Activated CD8-positive, alpha-beta T cell treated with anti-CD3 and anti-CD28 coated beads for 36 hours (primary cell): ENCODE results near the gene CAMTA1. TPM values are rescaled to one million over a fixed set of nuclear protein-coding genes. Genes with fewer than 3 reads are reported as not detected.

Experiments
- ATAC-seq: fragments of 200-7000 bp; cut with Tn5 transposase; one replicate; pipeline ENCODE4 v1.10.0; 2021; ENCODE audit warnings: mild to moderate bottlenecking, moderate library complexity
- CTCF ChIA-PET: fragments of 350-600 bp; sonication (Branson Sonifier 250); formaldehyde crosslinking; loops from one replicate; lab custom pipeline; 2021; ENCODE audit warnings: antibody characterized with exemption; lab: Charles Lee
- POLR2A ChIA-PET: fragments of 350-600 bp; sonication (Branson Sonifier 250); formaldehyde crosslinking; loops from one replicate; lab custom pipeline; 2021; ENCODE audit warnings: antibody characterized with exemption; lab: Charles Lee
- DNase-seq: peaks from one replicate; pipeline ENCODE4 v3.0.0-alpha.2; 2020
- H3K27ac Mint-ChIP-seq: one replicate; pipeline ENCODE4 v1.8.0; 2021; ENCODE audit warnings: mild to moderate bottlenecking, mixed read lengths
- H3K27me3 Mint-ChIP-seq: one replicate; pipeline ENCODE4 v1.8.0; 2021; ENCODE audit warnings: mixed read lengths
- H3K36me3 Mint-ChIP-seq: one replicate; pipeline ENCODE4 v1.8.0; 2021; ENCODE audit warnings: low read depth, mixed read lengths
- H3K4me1 Mint-ChIP-seq: one replicate; pipeline ENCODE4 v1.8.0; 2021; ENCODE audit warnings: low read depth, mixed read lengths
- H3K4me3 Mint-ChIP-seq: one replicate; pipeline ENCODE4 v1.8.0; 2021; ENCODE audit warnings: mild to moderate bottlenecking, moderate library complexity, mixed read lengths
- H3K9me3 Mint-ChIP-seq: one replicate; pipeline ENCODE4 v1.8.0; 2021; ENCODE audit warnings: mixed read lengths
- CTCF ChIP-seq: fragments of 200-600 bp; IDR thresholded peaks from one replicate; pipeline ENCODE4 v1.8.0; 2022; ENCODE audit warnings: antibody characterized with exemption, mild to moderate bottlenecking
- intact Hi-C: fragments of 100-400 bp; cut with micrococcal nuclease; formaldehyde crosslinking; loops from one replicate; pipeline ENCODE4 v1.10.0; 2022
- total RNA-seq, 2 experiments: library from RNA; stranded (reverse); gene quantifications; one replicate each; pipeline ENCODE4 v1.2.3, GENCODE V29; 2021

Gene CAMTA1
- total RNA-seq, 2 experiments from 2014 or later: 67.7 to 70.9 TPM

DNA sequence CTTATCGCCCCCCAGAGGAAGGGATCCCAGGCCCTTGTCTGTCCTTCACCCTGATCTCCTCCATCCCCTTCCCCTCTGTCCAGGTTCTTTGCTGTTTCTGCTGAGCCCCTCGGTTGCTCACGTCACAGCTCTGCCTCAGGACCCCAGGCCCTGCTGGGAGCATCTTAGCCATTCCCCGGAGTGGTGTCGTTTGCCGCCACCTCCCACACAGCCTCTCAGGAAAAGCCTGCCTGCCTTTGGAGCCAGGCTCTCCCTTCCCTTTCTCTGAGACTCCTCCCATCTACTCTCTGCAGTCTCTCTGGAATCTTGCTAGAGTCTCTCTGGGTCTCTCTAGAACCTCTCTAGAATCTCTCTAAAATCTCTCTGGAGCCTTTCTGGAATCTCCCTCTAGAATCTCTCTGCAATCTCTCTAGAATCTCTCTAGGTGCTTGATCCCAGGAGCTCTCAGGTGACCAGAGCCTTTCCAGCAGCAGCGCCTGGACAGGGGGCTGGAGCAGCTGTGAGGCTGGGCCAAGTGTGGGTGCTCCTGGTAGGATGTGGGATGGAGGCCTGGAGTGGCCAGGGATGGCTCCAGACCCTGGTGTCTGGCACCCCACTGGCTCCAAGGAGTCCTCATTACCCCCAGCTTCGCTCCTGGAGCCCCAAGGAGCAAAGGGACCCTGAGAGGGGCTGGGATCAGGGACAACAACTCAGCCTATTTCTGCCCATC is 702.7 kb downstream of the CAMTA1 start:
- intact Hi-C loops: no loop called here
- CTCF ChIA-PET: no interaction called here
- POLR2A ChIA-PET: no interaction called here

GRCh38 chr1:7488475-7488842 is 703.2 kb downstream of the CAMTA1 start:
- ATAC-seq: no peak
- intact Hi-C loops: no loop called here
- ChIA-PET POLR2A (no interaction called here), CTCF (no interaction called here)
- Mint-ChIP-seq H3K36me3 (no peaks in the 10 kb centered on the region), H3K4me1 (no peaks in the 10 kb centered on the region), H3K27ac (no peak overlapping the region), H3K9me3 (peaks cover 7% of the 10 kb centered on the region), H3K27me3 (no peaks in the 10 kb centered on the region), H3K4me3 (no peak overlapping the region)
- TF ChIP-seq CTCF: no peak
- DNase-seq: no peak

More for the DNA sequence above, 702.7 kb downstream of the CAMTA1 start:
- Mint-ChIP-seq H3K4me3 (no peak overlapping the region), H3K27me3 (peaks cover 1% of the 10 kb centered on the region), H3K9me3 (peaks cover 3% of the 10 kb centered on the region), H3K36me3 (no peaks in the 10 kb centered on the region), H3K4me1 (no peaks in the 10 kb centered on the region), H3K27ac (no peak overlapping the region)
- DNase-seq: no peak
- no peak for TF ChIP-seq CTCF
- ATAC-seq: no peak

DNA sequence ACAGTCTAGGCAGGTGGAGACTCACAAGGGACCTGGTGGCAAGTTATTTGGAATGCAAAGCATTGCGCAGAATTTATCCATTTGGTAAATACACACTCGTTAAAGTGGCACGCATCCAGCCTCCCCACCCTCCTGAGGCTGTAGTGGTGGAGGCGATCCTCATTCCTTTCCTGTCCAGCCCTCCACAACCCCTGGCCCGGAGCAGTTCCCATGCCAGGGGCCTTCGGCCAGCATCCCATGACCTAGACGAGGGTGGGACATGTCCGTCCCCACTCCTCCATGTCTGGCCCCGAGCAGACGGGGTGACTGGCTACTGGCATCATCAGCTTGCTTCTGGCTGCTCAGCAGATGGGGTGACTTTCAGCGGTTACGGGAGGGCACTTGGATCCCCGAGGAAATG is 704.3 kb downstream of the CAMTA1 start:
- ChIA-PET POLR2A (no interaction called here), CTCF (no interaction called here)
- no peaks in the 10 kb centered on the region for H3K4me1 Mint-ChIP-seq
- intact Hi-C loops: no loop called here
- no peak overlapping the region for H3K4me3 Mint-ChIP-seq
- H3K36me3 Mint-ChIP-seq: no peaks in the 10 kb centered on the region
- peaks cover 7% of the 10 kb centered on the region for H3K9me3 Mint-ChIP-seq
- DNase-seq: no peak
- H3K27me3 Mint-ChIP-seq: no peaks in the 10 kb centered on the region
- no peak overlapping the region for H3K27ac Mint-ChIP-seq
- ATAC-seq: no peak
- no peak for TF ChIP-seq CTCF

GRCh38 chr1:7490576-7490975 is 705.3 kb downstream of the CAMTA1 start:
- H3K27me3 Mint-ChIP-seq: no peaks in the 10 kb centered on the region
- H3K9me3 Mint-ChIP-seq: peaks cover 7% of the 10 kb centered on the region
- no peak for DNase-seq
- ChIA-PET CTCF (no interaction called here), POLR2A (no interaction called here)
- no peaks in the 10 kb centered on the region for H3K36me3 Mint-ChIP-seq
- H3K4me1 Mint-ChIP-seq: no peaks in the 10 kb centered on the region
- no peak for TF ChIP-seq CTCF
- intact Hi-C loops: no loop called here
- no peak for ATAC-seq
- H3K4me3 Mint-ChIP-seq: no peak overlapping the region
- no peak overlapping the region for H3K27ac Mint-ChIP-seq

DNA sequence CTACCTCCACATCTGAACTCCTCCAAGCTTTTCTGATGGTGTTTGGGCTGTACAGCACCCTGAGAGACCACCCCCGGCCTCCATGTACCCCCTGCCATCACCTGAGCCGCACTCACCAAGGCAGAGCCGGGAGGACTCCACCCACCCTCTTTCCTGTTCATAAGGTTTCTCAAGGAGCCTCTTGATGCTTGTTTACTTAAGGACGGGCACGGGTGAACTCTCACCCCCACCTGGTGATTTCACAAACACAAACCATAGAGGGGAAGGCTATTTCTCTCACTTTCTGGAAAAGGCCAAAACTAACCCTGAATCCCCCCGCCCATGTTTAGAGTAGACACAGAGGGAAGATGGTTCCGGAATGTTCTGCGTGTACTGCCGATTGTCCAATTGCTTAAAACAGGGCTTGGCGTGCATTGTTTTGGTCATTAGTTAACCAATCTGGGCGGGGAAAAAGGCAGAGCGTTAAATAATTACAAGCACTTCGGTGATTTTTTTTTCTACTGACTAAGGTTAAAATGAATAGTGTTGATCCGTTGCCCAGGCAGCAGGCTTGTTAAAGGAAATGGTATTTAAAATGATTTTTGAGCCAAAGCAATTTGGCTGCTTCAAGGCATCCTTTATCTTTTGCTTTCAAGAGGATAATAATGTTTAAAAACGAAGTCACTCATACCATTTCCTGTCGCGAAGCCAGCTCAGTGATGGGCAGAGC is 706.0 kb downstream of the CAMTA1 start:
- Mint-ChIP-seq H3K27me3 (no peaks in the 10 kb centered on the region), H3K36me3 (no peaks in the 10 kb centered on the region), H3K27ac (no peak overlapping the region), H3K9me3 (peaks cover 7% of the 10 kb centered on the region), H3K4me1 (no peaks in the 10 kb centered on the region), H3K4me3 (no peak overlapping the region)
- POLR2A ChIA-PET: no interaction called here
- ATAC-seq (no peak), DNase-seq (no peak)
- TF ChIP-seq CTCF: no peak
- intact Hi-C loops: no loop called here
- CTCF ChIA-PET: no interaction called here
